NCI-H1092 treated with DMSO at 0.1 percent for 48 hours (cell line): ENCODE measurements around the gene NTRK3.

ENCODE experiments used
- DNase-seq: peaks from one replicate; lab custom pipeline; 2025; lab: John Stamatoyannopoulos, UW

The NTRK3 gene

DNA sequence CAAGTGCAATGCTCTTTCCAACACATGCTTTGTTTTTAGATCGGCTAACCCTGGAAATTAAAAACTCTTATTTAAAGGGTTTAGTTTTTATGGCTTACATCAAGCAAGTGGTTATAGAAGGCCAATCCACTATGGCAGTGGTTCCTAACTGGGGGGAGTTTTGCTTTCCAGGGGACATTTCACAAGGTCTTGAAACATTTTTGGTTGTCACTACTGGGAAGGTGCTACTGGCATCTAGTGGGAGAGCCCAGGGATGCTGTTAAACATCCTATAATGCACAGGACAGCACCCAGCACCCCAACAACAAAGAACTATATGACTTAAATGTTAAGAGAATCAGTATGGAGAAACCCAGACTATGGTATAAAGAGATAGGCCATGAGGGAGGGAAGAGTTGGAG, 439.0 kb downstream of the NTRK3 start:
- no peak for DNase-seq

DNA sequence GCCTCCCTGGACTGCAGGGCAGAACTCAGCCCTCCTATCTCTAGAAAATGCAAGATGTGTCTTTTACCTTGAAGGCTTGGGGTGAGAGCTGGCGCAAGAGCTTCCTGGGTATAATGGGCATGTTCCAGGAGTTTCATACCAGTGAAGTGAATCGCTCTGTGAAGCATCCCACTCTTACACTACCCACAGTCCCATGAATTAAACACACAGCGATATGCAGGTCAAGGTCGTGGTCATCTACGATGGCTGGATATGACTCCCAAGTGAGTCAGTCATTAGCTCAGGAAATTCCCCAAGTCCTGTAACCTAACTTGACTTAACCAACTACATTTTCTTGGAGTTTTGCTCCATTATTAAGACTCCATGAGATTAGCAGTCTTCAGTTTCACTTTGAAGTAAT, 439.7 kb downstream of the NTRK3 start:
- no peak for DNase-seq

DNA sequence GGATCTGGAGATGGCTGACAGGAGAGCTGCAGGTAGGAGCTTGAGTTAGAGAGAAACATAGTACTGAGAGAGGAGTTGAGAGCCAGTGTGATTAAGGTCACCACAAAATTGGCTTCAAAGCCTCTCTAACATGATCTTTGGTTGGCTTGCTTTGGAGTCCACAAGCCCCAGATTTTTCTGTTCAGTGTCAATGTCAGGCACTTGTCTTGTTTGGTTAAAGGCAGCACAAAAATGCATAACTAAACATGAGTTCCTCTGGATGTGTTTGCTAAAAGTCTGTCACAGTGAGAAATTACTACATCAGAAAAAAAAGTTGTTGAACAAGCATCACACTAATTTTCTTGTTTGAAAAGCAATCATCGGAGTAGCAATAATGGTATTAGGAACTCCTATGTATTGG, 440.5 kb downstream of the NTRK3 start:
- DNase-seq: no peak
